ENCODE data around the gene ADAMTS13. TPM values are rescaled to one million over a fixed set of nuclear protein-coding genes. Genes with fewer than 3 reads are reported as not detected.

The ADAMTS13 gene
- total RNA-seq, 1 experiment from 2014 or later, result not detected

GRCh38 chr9:133489253-133490190 is 67.4 kb downstream of the ADAMTS13 start:
- peak; percentile 67 for DNase-seq (ENCODE audit: low read depth)

GRCh38 chr9:133490201-133490681 is 68.1 kb downstream of the ADAMTS13 start:
- DNase-seq (ENCODE audit: low read depth), result peak; percentile 40

GRCh38 chr9:133490865-133491655 is 68.9 kb downstream of the ADAMTS13 start:
- peak; percentile 66 for DNase-seq (ENCODE audit: low read depth)

GRCh38 chr9:133491656-133491925 is 69.4 kb downstream of the ADAMTS13 start:
- DNase-seq (ENCODE audit: low read depth), result no peak

- DNase-seq (ENCODE audit: low read depth), result peak; percentile 92
Measured at GRCh38 chr9:133492061-133493021, 70.2 kb downstream of the ADAMTS13 start.

GRCh38 chr9:133493428-133493827 is 71.3 kb downstream of the ADAMTS13 start:
- no peak for DNase-seq (ENCODE audit: low read depth)

GRCh38 chr9:133493845-133494540 is 71.8 kb downstream of the ADAMTS13 start:
- DNase-seq (ENCODE audit: low read depth), result no peak

GRCh38 chr9:133494636-133495326 is 72.6 kb downstream of the ADAMTS13 start:
- no peak for DNase-seq (ENCODE audit: low read depth)

- DNase-seq (ENCODE audit: low read depth), result no peak
Measured at GRCh38 chr9:133495327-133496293, 73.4 kb downstream of the ADAMTS13 start.

- DNase-seq (ENCODE audit: low read depth), result no peak
Measured at GRCh38 chr9:133496861-133497842, 75.0 kb downstream of the ADAMTS13 start.

GRCh38 chr9:133499132-133499891 is 77.1 kb downstream of the ADAMTS13 start:
- DNase-seq (ENCODE audit: low read depth), result no peak

- no peak for DNase-seq (ENCODE audit: low read depth)
Measured at GRCh38 chr9:133499892-133500270, 77.7 kb downstream of the ADAMTS13 start.

- no peak for DNase-seq (ENCODE audit: low read depth)
Measured at GRCh38 chr9:133502112-133502511, 79.9 kb downstream of the ADAMTS13 start.

- DNase-seq (ENCODE audit: low read depth), result peak; percentile 82
Measured at GRCh38 chr9:133505186-133505830, 83.1 kb downstream of the ADAMTS13 start.

GRCh38 chr9:133505901-133506652 is 83.9 kb downstream of the ADAMTS13 start:
- DNase-seq (ENCODE audit: low read depth), result peak; percentile 96

- DNase-seq (ENCODE audit: low read depth), result peak; percentile 99
Measured at GRCh38 chr9:133506653-133507038, 84.5 kb downstream of the ADAMTS13 start.
